Uterus (tissue), 4 donors: Measurements from ENCODE around the gene CFAP65. TPM values are rescaled to one million over a fixed set of nuclear protein-coding genes. Genes with fewer than 3 reads are reported as not detected.
A peak's percentile ranks its signal among the peaks of the same experiment; 100 is the strongest.

Experiments
- DNase-seq, 2 donors: peaks; one replicate each; pipeline ENCODE4 v3.0.0-alpha.2; 2019 to 2020
- H3K27ac ChIP-seq, 2 donors: fragments of 200-600 bp; sonication (generic); 1 replicate in 1 of 2; 2 replicates in 1 of 2; pipeline ENCODE4 v1.5.1; 2016 to 2018
- H3K27me3 ChIP-seq, 2 donors: fragments of 200-600 bp; sonication (generic); one replicate each; pipeline ENCODE4 v1.5.1; 2018 to 2019; ENCODE audit warnings: control low read depth in 1 of 2
- H3K36me3 ChIP-seq, 2 donors: fragments of 200-600 bp; sonication (generic); one replicate each; pipeline ENCODE4 v1.5.1; 2019; ENCODE audit warnings: control low read depth in 1 of 2
- H3K4me1 ChIP-seq, 2 donors: fragments of 200-600 bp; sonication (generic); one replicate each; pipeline ENCODE4 v1.5.1; 2018 to 2019; ENCODE audit warnings: control low read depth in 1 of 2
- H3K4me3 ChIP-seq, 2 donors: fragments of 200-600 bp; sonication (generic); 1 replicate in 1 of 2; 2 replicates in 1 of 2; pipeline ENCODE4 v1.5.1; 2018 to 2019; ENCODE audit warnings: mild to moderate bottlenecking in 1 of 2
- H3K9me3 ChIP-seq, 2 donors: fragments of 200-600 bp; sonication (generic); one replicate each; pipeline ENCODE4 v1.5.1; 2019; ENCODE audit warnings: control low read depth in 1 of 2
- CTCF ChIP-seq, 4 experiments: fragments of 200-600 bp in 2 of 4; fragments of 450-650 bp in 2 of 4; sonication (generic) in 2 of 4; IDR thresholded peaks; one replicate each; pipeline ENCODE4 v1.5.1; 2016 to 2019; ENCODE audit warnings: antibody characterized with exemption in 4 of 4, mild to moderate bottlenecking in 2 of 4, moderate library complexity in 1 of 4
- POLR2A ChIP-seq, 2 donors: fragments of 450-650 bp; IDR thresholded peaks; one replicate each; pipeline ENCODE4 v1.6.1; 2016; ENCODE audit warnings: antibody characterized with exemption in 2 of 2, mild to moderate bottlenecking in 1 of 2, moderate library complexity in 1 of 2
- intact Hi-C: fragments of 100-400 bp; cut with DNase I; formaldehyde crosslinking; loops from one replicate; pipeline ENCODE4 v1.15.1; 2023; ENCODE audit warnings: low total_unique reads
- total RNA-seq, 4 donors: library from RNA; depleted of rRNA in 3 of 4; stranded (reverse); fragments of >200 nt in 3 of 4; gene quantifications; one replicate each; pipeline versions ENCODE4 v1.1.0 to v1.2.4, GENCODE V29; 2014 to 2023
- donor health status: DM: yes; HTN: yes; CAD: no.

Gene CFAP65
- total RNA-seq, 4 donors from 2014 or later = 0.21 to 3.5 (median 1.9) TPM

- no peak for DNase-seq
- no peak within 1 kb of the TSS for H3K27ac ChIP-seq
Observed at GRCh38 chr2:219060821-219061791, 19.8 kb upstream of the CFAP65 start, which contains the start of gene IHH. Gene IHH (minus strand): TSS chr2:219060921. CDS start chr2:219060467, 454 bp downstream.

GRCh38 chr2:219059725-219060682 lies 18.7 kb upstream of the CFAP65 start:
- Histone ChIP-seq H3K27ac (no peak overlapping the region), H3K9me3 (no peaks in the 10 kb centered on the region), H3K27me3 (peaks cover 18 to 48% of the 10 kb centered on the region in 2 donors), H3K36me3 (no peaks in the 10 kb centered on the region), H3K4me1 (peaks cover 0 to 33% of the 10 kb centered on the region in 2 donors), H3K4me3 (peak overlapping the region in 1 of 2 donors; percentile 9)
- DNase-seq = no peak
- TF ChIP-seq CTCF (IDR thresholded peaks at IDR 0.05) (no peak), POLR2A (IDR thresholded peaks at IDR 0.05) (no peak)
- intact Hi-C loops = loop anchor here (5.0 kb wide), 1 partner anchor 97 kb away; no protein-coding TSS in a partner anchor

More at GRCh38 chr2:219060821-219061791, 19.8 kb upstream of the CFAP65 start, which contains the start of gene IHH:
- H3K36me3 ChIP-seq = no peaks in the 10 kb centered on the region
- intact Hi-C loops = no loop called here
- no peak for TF ChIP-seq CTCF (IDR thresholded peaks at IDR 0.05)
- TF ChIP-seq POLR2A (IDR thresholded peaks at IDR 0.05) = peak in 1 of 2 donors; percentile 52
- H3K27me3 ChIP-seq = peaks cover 18 to 48% of the 10 kb centered on the region in 2 donors
- no peaks in the 10 kb centered on the region for H3K9me3 ChIP-seq
- peak within 1 kb of the TSS in 1 of 2 donors; percentile 9 for H3K4me3 ChIP-seq
- H3K4me1 ChIP-seq = peaks cover 0 to 33% of the 10 kb centered on the region in 2 donors

GRCh38 chr2:219059375-219059724 lies 18.0 kb upstream of the CFAP65 start:
- H3K9me3 ChIP-seq = no peaks in the 10 kb centered on the region
- no peak for DNase-seq
- intact Hi-C loops = loop anchor here (5.0 kb wide), 1 partner anchor 98 kb away; no protein-coding TSS in a partner anchor
- H3K36me3 ChIP-seq = no peaks in the 10 kb centered on the region
- no peak overlapping the region for H3K27ac ChIP-seq
- no peak overlapping the region for H3K4me3 ChIP-seq
- H3K4me1 ChIP-seq = peaks cover 0 to 33% of the 10 kb centered on the region in 2 donors
- no peak for TF ChIP-seq CTCF (IDR thresholded peaks at IDR 0.05)
- no peak for TF ChIP-seq POLR2A (IDR thresholded peaks at IDR 0.05)
- peaks cover 18 to 48% of the 10 kb centered on the region in 2 donors for H3K27me3 ChIP-seq

- no peaks in the 10 kb centered on the region for H3K9me3 ChIP-seq
- H3K4me3 ChIP-seq = no peak overlapping the region
- H3K27ac ChIP-seq = no peak overlapping the region
- peaks cover 0 to 33% of the 10 kb centered on the region in 2 donors for H3K4me1 ChIP-seq
- H3K36me3 ChIP-seq = no peaks in the 10 kb centered on the region
- intact Hi-C loops = loop anchor here (5.0 kb wide), 1 partner anchor 99 kb away; no protein-coding TSS in a partner anchor
- H3K27me3 ChIP-seq = peaks cover 18 to 48% of the 10 kb centered on the region in 2 donors
- no peak for TF ChIP-seq POLR2A (IDR thresholded peaks at IDR 0.05)
- TF ChIP-seq CTCF (IDR thresholded peaks at IDR 0.05) = no peak
- DNase-seq = no peak
Observed at GRCh38 chr2:219058541-219059374, 17.4 kb upstream of the CFAP65 start.
